ELR (cell line): ENCODE results near the gene WDR81.

Source experiments
- DNase-seq: peaks from one replicate; pipeline ENCODE4 v3.0.0-alpha.2; 2015; ENCODE audit warnings: low read depth

WDR81 gene

DNA sequence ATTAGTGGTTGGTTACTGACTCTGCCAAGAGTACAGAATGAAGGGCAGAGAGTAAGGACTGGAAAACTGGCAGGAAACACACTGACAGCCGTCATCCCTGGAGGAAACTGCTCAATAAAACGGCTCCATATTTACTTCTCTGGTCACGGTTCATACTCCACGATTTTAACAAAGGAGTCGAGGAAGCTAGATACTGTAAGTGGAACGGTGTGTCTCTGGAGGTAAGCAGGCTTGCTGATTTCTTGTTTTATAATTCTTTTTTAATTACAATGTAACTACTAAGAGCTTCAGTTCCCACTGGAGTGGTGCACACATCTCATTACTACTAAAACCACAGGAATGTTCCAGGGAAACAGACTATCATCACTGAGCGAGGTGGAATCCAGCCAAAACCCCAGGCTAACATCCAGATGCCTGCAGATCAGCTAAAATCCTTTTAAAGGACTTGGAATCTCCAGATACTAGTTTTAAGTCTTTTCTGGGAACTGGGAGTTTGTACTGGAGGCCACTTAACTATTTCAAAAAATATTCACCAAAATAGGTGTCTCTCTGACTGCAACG lies 55.1 kb downstream of the WDR81 start:
- peak; percentile 92 for DNase-seq

DNA sequence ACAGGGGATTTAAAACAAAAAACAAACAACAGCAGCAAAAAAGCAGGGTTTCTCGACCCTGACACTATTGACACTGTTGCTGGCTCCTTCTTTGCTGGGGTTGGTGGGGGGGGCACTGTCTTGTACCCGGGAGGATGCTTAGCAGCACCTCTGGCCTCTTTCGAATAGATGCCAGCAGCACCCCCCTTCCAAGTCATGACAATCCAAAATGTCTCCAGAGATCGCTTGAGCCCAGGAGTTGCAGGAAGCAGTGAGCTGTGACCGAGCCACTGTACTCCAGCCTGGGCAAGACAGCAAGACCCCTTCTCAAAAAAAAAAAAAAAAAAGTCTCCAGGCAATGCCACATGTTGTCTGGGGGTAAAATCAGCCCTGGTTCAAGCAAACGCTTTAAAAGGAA lies 57.7 kb downstream of the WDR81 start:
- no peak for DNase-seq

DNA sequence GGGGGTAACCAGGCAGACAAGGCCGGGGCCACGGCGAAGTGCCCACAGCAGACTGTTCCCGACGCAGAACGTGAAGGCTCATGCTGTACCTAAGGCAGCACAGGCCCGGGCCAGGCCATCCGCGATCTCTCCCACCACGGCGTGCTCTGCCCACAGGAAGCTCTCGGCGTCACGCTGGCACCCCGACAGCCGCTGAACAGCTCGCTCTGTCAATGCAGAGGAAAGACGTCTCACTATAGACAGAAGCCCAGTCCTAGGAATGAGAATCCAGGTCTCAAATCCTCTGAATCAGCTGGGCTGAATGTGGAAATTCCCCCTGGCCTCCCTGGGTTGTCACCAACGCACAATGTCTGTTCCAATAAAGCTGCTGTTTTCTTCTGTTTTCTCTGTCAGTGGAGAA lies 58.8 kb downstream of the WDR81 start:
- DNase-seq = no peak

DNA sequence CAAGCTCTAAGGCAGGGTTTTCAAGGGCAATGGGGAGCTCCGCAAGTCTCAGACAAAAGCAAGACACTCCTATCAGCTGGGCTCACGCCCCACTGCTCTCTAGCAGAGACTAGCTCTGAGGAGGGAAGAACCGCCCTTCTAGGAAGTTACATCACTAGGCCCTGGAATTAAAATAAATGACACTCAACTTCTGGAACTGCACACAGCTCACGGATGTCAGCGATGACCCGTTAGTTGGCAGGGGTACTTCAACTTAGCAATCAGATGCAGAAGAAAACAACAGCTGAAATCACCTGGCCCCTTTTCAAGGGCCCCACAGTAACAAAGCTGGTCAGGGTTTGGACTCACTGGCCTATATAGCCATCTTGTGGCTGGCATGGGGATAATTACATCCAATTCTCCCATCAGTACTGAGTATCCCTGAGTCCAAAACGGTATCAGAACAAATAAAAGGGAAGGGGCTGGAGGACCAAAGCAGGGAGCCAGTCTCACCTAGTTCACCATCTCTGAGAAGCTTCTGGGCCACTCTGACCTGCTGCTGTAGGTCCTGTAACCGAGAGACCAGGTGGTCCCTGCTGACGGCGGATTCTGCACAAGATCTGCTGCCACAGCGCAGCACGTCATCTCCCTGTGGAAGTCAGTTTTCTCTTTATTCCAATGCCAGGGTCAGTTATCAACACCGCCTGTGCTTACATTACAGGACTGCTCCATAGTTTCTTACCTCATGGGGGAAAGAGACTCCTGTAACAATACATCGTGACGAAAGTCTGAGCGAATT lies 59.5 kb downstream of the WDR81 start:
- peak; percentile 68 for DNase-seq

DNA sequence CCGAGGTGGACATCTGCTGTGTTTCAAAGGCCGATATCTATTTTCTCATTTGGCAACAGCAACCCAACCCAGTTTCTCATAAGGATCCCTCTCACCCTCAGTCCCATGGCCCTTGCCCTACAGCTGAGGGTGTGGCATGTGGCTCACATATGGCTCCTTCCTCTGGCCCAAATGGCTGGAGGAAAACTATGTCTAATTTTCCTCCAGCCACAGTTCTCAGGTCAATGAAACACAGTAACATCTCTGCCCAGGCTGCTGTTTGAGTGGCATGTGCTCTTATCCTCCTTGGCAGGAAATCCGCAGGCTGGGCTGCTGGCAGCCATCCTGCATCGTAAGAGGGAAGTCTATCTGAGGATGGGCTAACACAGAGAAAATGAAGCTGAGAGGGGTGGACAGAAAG lies 61.4 kb downstream of the WDR81 start:
- DNase-seq = no peak

DNA sequence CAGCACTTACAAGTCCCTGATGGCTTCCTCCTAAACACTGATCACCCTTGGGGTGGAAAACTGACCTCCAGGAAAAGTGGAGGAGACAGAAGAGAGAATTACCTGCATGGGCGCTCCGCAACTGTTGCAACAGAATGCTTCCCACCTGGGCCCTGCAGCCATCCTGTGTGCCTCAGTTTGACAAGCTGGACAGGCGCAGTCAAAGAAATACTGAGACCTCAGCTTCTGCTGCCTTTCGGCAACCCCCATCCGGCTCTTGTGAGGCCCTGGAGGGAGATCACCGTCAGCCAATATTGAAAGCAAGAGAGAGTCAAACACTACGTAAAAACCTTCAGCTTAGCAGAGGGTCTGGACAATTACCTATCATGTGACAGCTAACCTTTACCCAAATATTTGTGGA lies 62.2 kb downstream of the WDR81 start:
- DNase-seq = no peak

DNA sequence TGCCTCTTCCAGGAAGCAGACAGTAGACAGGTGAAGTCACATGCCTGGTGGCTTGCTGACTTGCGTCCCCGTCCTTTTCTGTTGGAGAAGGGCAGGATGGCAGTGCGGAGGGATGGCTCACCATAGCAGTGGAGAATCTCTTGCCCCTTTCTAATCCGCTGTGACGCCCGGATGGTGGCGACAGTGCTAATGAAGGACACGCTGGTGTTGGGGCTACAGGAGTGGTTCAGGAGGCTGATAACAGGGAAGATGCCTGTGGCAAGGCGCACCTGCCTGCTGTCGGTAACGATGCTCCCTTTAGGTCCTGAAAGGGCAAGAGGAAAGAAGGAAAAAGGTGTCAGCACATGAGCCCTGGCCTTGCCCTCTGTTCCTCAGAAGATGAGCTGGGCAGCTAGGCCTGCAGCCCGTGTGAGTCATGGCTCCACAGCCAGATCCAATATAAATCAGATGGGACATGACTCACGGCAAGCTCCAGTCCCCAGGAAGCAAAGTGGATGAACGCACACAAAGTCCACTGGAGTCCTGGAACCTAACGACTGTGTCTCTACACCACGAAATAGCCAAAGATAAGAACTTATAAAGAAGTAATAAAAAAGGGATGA lies 62.9 kb downstream of the WDR81 start:
- peak; percentile 97 for DNase-seq
